Left ventricle myocardium inferior (tissue), 1 donor: Measurements from ENCODE around the gene TCF20. TPM values are rescaled to one million over a fixed set of nuclear protein-coding genes. Genes with fewer than 3 reads are reported as not detected.

Experiments used
- DNase-seq: peaks from one replicate; pipeline ENCODE4 v3.0.0-alpha.2; 2020
- H3K27ac ChIP-seq: fragments of 200-600 bp; replicated peaks from 2 replicates; pipeline ENCODE4 v1.8.0; 2021
- H3K27me3 ChIP-seq: fragments of 200-600 bp; 2 replicates; pipeline ENCODE4 v1.8.0; 2021; ENCODE audit warnings: low read depth
- H3K36me3 ChIP-seq: fragments of 200-600 bp; 2 replicates; pipeline ENCODE4 v1.8.0; 2021
- H3K4me1 ChIP-seq: fragments of 200-600 bp; 2 replicates; pipeline ENCODE4 v1.8.0; 2021
- H3K4me3 ChIP-seq: fragments of 200-600 bp; 2 replicates; pipeline ENCODE4 v1.8.0; 2021; ENCODE audit warnings: mild to moderate bottlenecking, moderate library complexity
- H3K9me3 ChIP-seq: fragments of 200-600 bp; replicated peaks from 2 replicates; pipeline ENCODE4 v1.8.0; 2021
- CTCF ChIP-seq: fragments of 200-600 bp; IDR thresholded peaks from 2 replicates; pipeline ENCODE4 v1.8.0; 2021; ENCODE audit warnings: antibody characterized with exemption, mild to moderate bottlenecking, borderline replicate concordance
- intact Hi-C: fragments of 100-400 bp; cut with micrococcal nuclease; formaldehyde crosslinking; loops from one replicate; pipeline ENCODE4 v1.11.0; 2022
- total RNA-seq: library from RNA; stranded (reverse); fragmentation: NEBNext Ultra II Directional; extraction: Animal tissue kit (Norgen Biotek cat#: 25700); gene quantifications from one replicate; pipeline ENCODE4 v1.2.1, GENCODE V29; 2021
- donor health status: DM: no; HTN: yes; CAD: no; lungs with severe emphysema.

TCF20 gene
- total RNA-seq, 1 donor from 2014 or later = 17.2 TPM

DNA sequence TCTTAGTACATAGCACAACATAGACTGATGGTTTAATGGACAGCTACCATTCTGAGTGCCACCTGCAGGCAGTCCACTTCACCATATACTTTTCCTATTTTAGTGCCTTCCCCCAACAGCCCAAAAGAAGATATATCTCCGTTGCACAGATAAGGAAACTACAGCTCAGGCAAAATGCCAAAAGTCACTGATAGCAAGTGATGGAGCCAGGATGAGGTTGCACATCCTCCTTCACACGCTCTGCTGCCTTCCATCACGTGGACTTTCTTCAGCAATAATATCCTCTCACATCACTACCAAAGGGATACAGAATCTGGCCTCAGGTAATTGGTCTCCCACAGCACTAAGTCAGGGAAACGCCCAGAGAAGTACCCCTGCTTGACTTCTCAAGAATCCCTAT is 7.5 kb downstream of the TCF20 start:
- no peak for DNase-seq
- peaks cover 20% of the 10 kb centered on the region for H3K4me1 ChIP-seq
- intact Hi-C loops = no loop called here
- H3K9me3 ChIP-seq = no peaks in the 10 kb centered on the region
- no peak for TF ChIP-seq CTCF
- H3K4me3 ChIP-seq = no peak overlapping the region
- H3K27ac ChIP-seq = no peak overlapping the region
- no peaks in the 10 kb centered on the region for H3K36me3 ChIP-seq
- H3K27me3 ChIP-seq = no peaks in the 10 kb centered on the region

- intact Hi-C loops = no loop called here
- no peak overlapping the region for H3K4me3 ChIP-seq
- no peak for DNase-seq
- no peak for TF ChIP-seq CTCF
- H3K27me3 ChIP-seq = no peaks in the 10 kb centered on the region
- H3K4me1 ChIP-seq = peaks cover 29% of the 10 kb centered on the region
- H3K9me3 ChIP-seq = no peaks in the 10 kb centered on the region
- H3K27ac ChIP-seq = no peak overlapping the region
- H3K36me3 ChIP-seq = no peaks in the 10 kb centered on the region
Measured at GRCh38 chr22:42261296-42261695, 9.2 kb downstream of the TCF20 start.

- Histone ChIP-seq H3K9me3 (no peaks in the 10 kb centered on the region), H3K36me3 (no peaks in the 10 kb centered on the region), H3K27me3 (no peaks in the 10 kb centered on the region), H3K4me1 (peaks cover 20% of the 10 kb centered on the region), H3K27ac (no peak overlapping the region), H3K4me3 (no peak overlapping the region)
- no peak for DNase-seq
- intact Hi-C loops = no loop called here
- TF ChIP-seq CTCF = no peak
Measured at GRCh38 chr22:42258126-42258525, 12.3 kb downstream of the TCF20 start.

- no peaks in the 10 kb centered on the region for H3K36me3 ChIP-seq
- intact Hi-C loops = no loop called here
- no peak overlapping the region for H3K4me3 ChIP-seq
- DNase-seq = no peak
- H3K4me1 ChIP-seq = peaks cover 16% of the 10 kb centered on the region
- H3K27me3 ChIP-seq = no peaks in the 10 kb centered on the region
- no peak overlapping the region for H3K27ac ChIP-seq
- H3K9me3 ChIP-seq = no peaks in the 10 kb centered on the region
- TF ChIP-seq CTCF = no peak
Measured at GRCh38 chr22:42257386-42257785, 13.1 kb downstream of the TCF20 start.

GRCh38 chr22:42256930-42257329 is 13.5 kb downstream of the TCF20 start:
- H3K36me3 ChIP-seq = no peaks in the 10 kb centered on the region
- H3K4me3 ChIP-seq = no peak overlapping the region
- H3K4me1 ChIP-seq = peaks cover 16% of the 10 kb centered on the region
- TF ChIP-seq CTCF = no peak
- no peak for DNase-seq
- no peaks in the 10 kb centered on the region for H3K27me3 ChIP-seq
- H3K27ac ChIP-seq = no peak overlapping the region
- intact Hi-C loops = no loop called here
- no peaks in the 10 kb centered on the region for H3K9me3 ChIP-seq

DNA sequence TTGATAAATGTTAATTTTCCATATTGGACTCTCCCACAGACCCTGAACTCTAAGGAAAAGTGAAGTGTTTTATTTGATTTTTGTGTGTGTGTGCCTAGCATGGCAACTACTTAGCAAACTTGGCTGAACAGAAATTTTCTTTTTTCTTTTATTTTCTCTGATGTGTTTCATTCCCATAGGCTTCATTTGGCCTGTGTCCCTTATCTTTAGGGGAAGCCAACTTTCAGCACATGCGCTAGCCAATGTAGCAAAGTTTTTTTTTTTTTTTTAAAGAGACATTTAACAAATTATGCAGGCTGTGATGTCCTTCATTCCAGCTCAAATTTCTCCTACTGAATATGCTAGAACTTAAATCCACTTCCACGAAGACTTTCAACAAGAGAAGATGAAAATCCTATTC is 14.2 kb downstream of the TCF20 start:
- H3K27ac ChIP-seq = no peak overlapping the region
- H3K4me1 ChIP-seq = peaks cover 16% of the 10 kb centered on the region
- intact Hi-C loops = no loop called here
- H3K4me3 ChIP-seq = no peak overlapping the region
- H3K9me3 ChIP-seq = no peaks in the 10 kb centered on the region
- no peak for DNase-seq
- no peaks in the 10 kb centered on the region for H3K27me3 ChIP-seq
- TF ChIP-seq CTCF = no peak
- no peaks in the 10 kb centered on the region for H3K36me3 ChIP-seq
